NB4 (cell line): ENCODE results near the gene POFUT1.

Experiments
- DNase-seq: peaks from one replicate; pipeline ENCODE4 v3.0.0; 2010; ENCODE audit warnings: low read depth
- H3K4me3 ChIP-seq: one replicate; pipeline ENCODE4 v1.5.1; 2011; ENCODE audit warnings: mild to moderate bottlenecking, low read depth, low read length, moderate library complexity
- CTCF ChIP-seq: IDR thresholded peaks from one replicate; pipeline ENCODE4 v1.5.1; 2012; ENCODE audit warnings: low read depth, low read length
- MAX ChIP-seq: IDR thresholded peaks from 2 replicates; pipeline ENCODE4 v1.6.1; 2011; ENCODE audit warnings: low read depth, low read length
- POLR2A ChIP-seq: IDR thresholded peaks from 2 replicates; pipeline ENCODE4 v1.6.1; 2011; ENCODE audit warnings: mild to moderate bottlenecking; ENCODE audit not compliant: insufficient read length; ENCODE audit errors: extremely low read depth

Gene POFUT1

GRCh38 chr20:32287231-32287638 is 79.6 kb downstream of the POFUT1 start:
- DNase-seq = no peak
- H3K4me3 ChIP-seq = no peak overlapping the region
- no peak for TF ChIP-seq CTCF
- TF ChIP-seq MAX = no peak
- TF ChIP-seq POLR2A = no peak
